Measurements from ENCODE around the gene SELE. TPM values are rescaled to one million over a fixed set of nuclear protein-coding genes. Genes with fewer than 3 reads are reported as not detected.

The SELE gene
- total RNA-seq, 6 experiments from 2014 or later = not detected

- Mint-ChIP-seq H3K4me3 (no peak overlapping the region), H3K36me3 (ENCODE audit: low read depth) (no peaks in the 10 kb centered on the region), H3K9me3 (no peaks in the 10 kb centered on the region), H3K27ac (no peak overlapping the region), H3K27me3 (ENCODE audit: insufficient read depth) (peaks cover 3% of the 10 kb centered on the region; the same call in 1 of the 2 replicates), H3K4me1 (ENCODE audit: low read depth) (no peaks in the 10 kb centered on the region)
- TF ChIP-seq, protein P1, sequence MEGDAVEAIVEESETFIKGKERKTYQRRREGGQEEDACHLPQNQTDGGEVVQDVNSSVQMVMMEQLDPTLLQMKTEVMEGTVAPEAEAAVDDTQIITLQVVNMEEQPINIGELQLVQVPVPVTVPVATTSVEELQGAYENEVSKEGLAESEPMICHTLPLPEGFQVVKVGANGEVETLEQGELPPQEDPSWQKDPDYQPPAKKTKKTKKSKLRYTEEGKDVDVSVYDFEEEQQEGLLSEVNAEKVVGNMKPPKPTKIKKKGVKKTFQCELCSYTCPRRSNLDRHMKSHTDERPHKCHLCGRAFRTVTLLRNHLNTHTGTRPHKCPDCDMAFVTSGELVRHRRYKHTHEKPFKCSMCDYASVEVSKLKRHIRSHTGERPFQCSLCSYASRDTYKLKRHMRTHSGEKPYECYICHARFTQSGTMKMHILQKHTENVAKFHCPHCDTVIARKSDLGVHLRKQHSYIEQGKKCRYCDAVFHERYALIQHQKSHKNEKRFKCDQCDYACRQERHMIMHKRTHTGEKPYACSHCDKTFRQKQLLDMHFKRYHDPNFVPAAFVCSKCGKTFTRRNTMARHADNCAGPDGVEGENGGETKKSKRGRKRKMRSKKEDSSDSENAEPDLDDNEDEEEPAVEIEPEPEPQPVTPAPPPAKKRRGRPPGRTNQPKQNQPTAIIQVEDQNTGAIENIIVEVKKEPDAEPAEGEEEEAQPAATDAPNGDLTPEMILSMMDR (IDR thresholded peaks at IDR 0.05) = no peak
- DNase-seq = no peak
Observed at GRCh38 chr1:169750041-169750440, 16.2 kb upstream of the SELE start.

DNA sequence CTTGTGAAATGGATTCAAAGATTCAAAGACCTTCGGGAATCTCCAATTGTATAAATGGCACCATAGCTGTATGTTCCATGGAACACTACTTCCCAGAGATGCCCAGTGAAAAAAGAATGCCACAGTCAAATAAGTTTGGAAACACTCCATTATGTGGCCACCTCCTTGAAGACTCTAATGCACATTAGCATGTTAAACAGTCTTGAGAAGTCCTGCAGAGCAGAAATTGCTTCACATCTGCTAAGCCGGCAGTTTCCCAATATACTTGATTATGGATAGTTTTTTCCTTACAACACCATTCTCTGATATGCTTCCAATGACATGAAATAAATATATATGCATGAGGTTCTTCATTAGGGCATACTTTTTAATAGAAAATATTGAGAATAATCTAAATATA, 12.7 kb upstream of the SELE start:
- Mint-ChIP-seq H3K36me3 (ENCODE audit: low read depth) (no peaks in the 10 kb centered on the region), H3K27ac (no peak overlapping the region), H3K9me3 (no peaks in the 10 kb centered on the region), H3K27me3 (ENCODE audit: insufficient read depth) (0 out of 2 replicates have a peak, but pooled peaks cover 2% of the 10 kb centered on the region), H3K4me3 (no peak overlapping the region), H3K4me1 (ENCODE audit: low read depth) (peaks cover 8% of the 10 kb centered on the region)
- DNase-seq = no peak
- TF ChIP-seq, protein P1 (IDR thresholded peaks at IDR 0.05) = no peak

GRCh38 chr1:169745015-169745861, 11.4 kb upstream of the SELE start:
- Mint-ChIP-seq H3K27ac (no peak overlapping the region), H3K9me3 (no peaks in the 10 kb centered on the region), H3K36me3 (ENCODE audit: low read depth) (no peaks in the 10 kb centered on the region), H3K4me1 (ENCODE audit: low read depth) (peaks cover 15% of the 10 kb centered on the region), H3K27me3 (ENCODE audit: insufficient read depth) (0 out of 2 replicates have a peak, but pooled peaks cover 2% of the 10 kb centered on the region), H3K4me3 (no peak overlapping the region)
- TF ChIP-seq, protein P1 (IDR thresholded peaks at IDR 0.05) = no peak
- DNase-seq = no peak

DNA sequence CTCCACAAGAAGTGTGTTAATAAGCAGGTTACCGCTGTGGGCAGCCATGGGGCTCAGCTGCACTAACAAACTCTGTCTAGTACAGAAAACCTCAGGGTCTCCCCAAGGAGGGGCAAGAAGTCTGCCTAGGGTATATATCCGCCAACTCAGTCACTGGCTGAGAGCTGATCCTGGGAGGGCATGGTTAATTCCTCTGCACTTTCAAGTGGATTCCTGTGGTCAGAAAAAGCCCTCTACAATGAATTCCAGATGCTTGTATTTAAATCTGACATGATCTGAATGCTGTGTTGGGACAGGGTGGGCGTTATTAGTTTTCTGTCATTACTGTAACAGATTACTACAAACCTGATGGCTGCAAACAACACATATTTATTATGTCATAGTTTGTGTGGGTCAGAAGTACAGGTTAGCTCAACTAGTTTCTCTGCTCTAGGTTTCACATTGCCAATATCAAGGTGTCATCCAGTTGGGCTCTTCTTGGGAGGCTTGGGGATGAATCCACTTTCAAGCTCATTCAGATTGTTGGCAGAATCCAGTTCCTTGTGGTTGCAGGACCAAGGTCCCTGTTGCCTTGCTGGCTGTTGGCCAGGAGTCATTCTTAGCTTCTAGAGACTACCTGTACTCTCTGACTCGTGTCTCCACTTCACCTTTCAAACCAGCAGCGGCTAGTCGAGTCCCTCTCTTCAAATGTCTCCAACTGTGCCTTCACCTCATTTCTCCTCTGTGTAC, 8.0 kb upstream of the SELE start:
- Mint-ChIP-seq H3K36me3 (ENCODE audit: low read depth) (no peaks in the 10 kb centered on the region), H3K4me1 (ENCODE audit: low read depth) (peaks cover 15% of the 10 kb centered on the region), H3K27ac (no peak overlapping the region), H3K27me3 (ENCODE audit: insufficient read depth) (peaks cover 8% of the 10 kb centered on the region), H3K9me3 (no peaks in the 10 kb centered on the region), H3K4me3 (peak overlapping the region; percentile 5; the same call in 1 of the 2 replicates)
- TF ChIP-seq, protein P1 (IDR thresholded peaks at IDR 0.05) = no peak
- peak; percentile 41 for DNase-seq

DNA sequence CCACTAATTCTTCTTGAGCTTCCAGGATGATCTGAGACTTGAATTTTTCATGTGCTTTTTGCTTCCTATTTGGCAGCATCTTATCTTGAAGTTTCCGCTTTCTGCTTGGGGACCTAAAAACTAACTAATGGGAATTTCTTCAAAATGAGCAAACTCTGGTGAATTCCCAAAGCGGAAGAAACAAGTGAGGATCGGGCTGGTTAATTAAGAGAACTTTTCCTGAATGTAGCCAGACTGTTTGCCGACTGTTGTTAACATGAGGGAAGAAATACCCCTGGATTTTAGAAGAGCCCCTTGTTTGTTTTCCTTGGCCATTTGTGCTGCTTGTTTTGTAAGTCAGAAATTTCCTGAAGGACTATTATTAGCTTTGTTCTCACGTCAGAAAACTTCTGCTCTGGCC, 6.1 kb upstream of the SELE start:
- DNase-seq = no peak
- TF ChIP-seq, protein P1 (IDR thresholded peaks at IDR 0.05) = no peak
- H3K4me1 Mint-ChIP-seq (ENCODE audit: low read depth) = peaks cover 15% of the 10 kb centered on the region
- H3K9me3 Mint-ChIP-seq = no peaks in the 10 kb centered on the region
- H3K27me3 Mint-ChIP-seq (ENCODE audit: insufficient read depth) = peaks cover 8% of the 10 kb centered on the region
- H3K4me3 Mint-ChIP-seq = no peak overlapping the region
- no peak overlapping the region for H3K27ac Mint-ChIP-seq
- no peaks in the 10 kb centered on the region for H3K36me3 Mint-ChIP-seq (ENCODE audit: low read depth)

Measured in HFFc6 (cell line).